Measurements from ENCODE around the gene OMA1. TPM values are rescaled to one million over a fixed set of nuclear protein-coding genes. Genes with fewer than 3 reads are reported as not detected.
A peak's percentile ranks its signal among the peaks of the same experiment; 100 is the strongest.

OMA1 gene
- total and polyA plus RNA-seq, 2 of the 4 experiments (the other 2 are of a cell fraction), result 5.9 to 6.4 TPM

- Histone ChIP-seq H2AFZ (replicated peaks; ENCODE audit: low read length, poor library complexity) (no peak overlapping the region), H2AK5ac (ENCODE audit: low read depth, low read length) (no peak overlapping the region), H3K36me3 (ENCODE audit: control insufficient read depth, insufficient read depth, low read length) (no peaks in the 10 kb centered on the region), H3K9me1 (ENCODE audit: insufficient read depth, low read length) (no peaks in the 10 kb centered on the region), H3K4me1 (ENCODE audit: control insufficient read depth, insufficient read depth, low read length) (peaks cover 6% of the 10 kb centered on the region; the same call in 1 of the 2 replicates), H3K18ac (ENCODE audit: low read depth, low read length) (no peak overlapping the region), H3K4me2 (ENCODE audit: low read depth, low read length) (no peak overlapping the region), H3K27ac (ENCODE audit: insufficient read depth, low read length) (no peak overlapping the region), H3K9ac (ENCODE audit: low read depth, low read length) (no peak overlapping the region), H2BK15ac (ENCODE audit: low read depth, low read length) (no peak overlapping the region), H3K14ac (replicated peaks; ENCODE audit: low read depth, low read length) (no peak overlapping the region), H4K5ac (ENCODE audit: low read depth, low read length) (no peak overlapping the region), H3K23ac (ENCODE audit: low read depth, low read length) (no peak overlapping the region), H4K91ac (ENCODE audit: insufficient read depth, low read depth, low read length) (no peak overlapping the region), H2BK5ac (ENCODE audit: low read depth, low read length, poor library complexity, severe bottlenecking) (no peak overlapping the region), H4K8ac (ENCODE audit: low read depth in 2 of 2, low read length in 2 of 2) (no peak overlapping the region), H4K20me1 (ENCODE audit: insufficient read depth, low read length) (no peaks in the 10 kb centered on the region), H3K79me1 (ENCODE audit: low read depth in 1 of 2, low read length in 2 of 2) (no peaks in the 10 kb centered on the region), H3K9me3 (ENCODE audit: control insufficient read depth, insufficient read depth, low read length) (no peaks in the 10 kb centered on the region), H3K4me3 (ENCODE audit: insufficient read depth, low read depth, low read length) (no peak overlapping the region), H3K56ac (ENCODE audit: extremely low read depth, insufficient read depth, low read length) (no peak overlapping the region), H3K4ac (ENCODE audit: low read depth, low read length) (no peak overlapping the region), H3K27me3 (ENCODE audit: control insufficient read depth, insufficient read depth, low read length) (peaks cover 2% of the 10 kb centered on the region; the same call in 1 of the 2 replicates), H2BK120ac (ENCODE audit: low read depth, low read length) (no peak overlapping the region), H2AK9ac (replicated peaks; ENCODE audit: low read depth, low read length, poor library complexity) (no peak overlapping the region), H2BK20ac (ENCODE audit: low read depth, low read length) (no peak overlapping the region)
- dilution Hi-C loops (cut with HindIII; ENCODE audit: low sequenced_read_pairs, unreplicated experiment), result no loop called here
- intact Hi-C loops (cut with micrococcal nuclease), result no loop called here
- WGBS, 2 experiments (ENCODE audit: extremely low coverage in 2 of 2, insufficient read length in 1 of 2), result 89% methylated on average over 1 of the region's 5 CpGs; no CpG with 5 or more reads in 1 of the 2 experiments
- DNase-seq (no peak), ATAC-seq (ENCODE audit: low read depth) (no peak)
- POLR2A ChIA-PET (ENCODE audit: unreplicated experiment), result no interaction called here
- in situ Hi-C loops (cut with MboI; ENCODE audit: low sequenced_read_pairs), result no loop called here
- CTCF ChIA-PET, result interaction anchor here (0.6 kb wide), 1 partner anchor 45 kb away, joined by 4 read pairs; no protein-coding TSS in a partner anchor
- TF ChIP-seq ELK1 (IDR thresholded peaks at IDR 0.05; ENCODE audit: borderline replicate concordance, low read depth, low read length) (no peak), MAFK (IDR thresholded peaks at IDR 0.05; ENCODE audit: low read depth, low read length) (peak; percentile 84), MAZ (IDR thresholded peaks at IDR 0.05; ENCODE audit: borderline replicate concordance, low read depth, low read length) (no peak), FOS (IDR thresholded peaks at IDR 0.05; ENCODE audit: low read depth, low read length) (no peak)
- BruUV-seq (replicated peaks), result no TSS peak
Measured at GRCh38 chr1:58436615-58437297, 109.8 kb downstream of the OMA1 start.

All from IMR-90 (cell line).